HepG2 (cell line): ENCODE results near the gene INTU. TPM values are rescaled to one million over a fixed set of nuclear protein-coding genes. Genes with fewer than 3 reads are reported as not detected.

Source experiments
- HES4 ChIP-seq: sonication (generic); formaldehyde crosslinking; IDR thresholded peaks from 2 replicates; pipeline ENCODE4 v1.9.0; 2021; ENCODE audit warnings: mild to moderate bottlenecking, missing genetic modification reagents, borderline replicate concordance
- KLF9 ChIP-seq: IDR thresholded peaks from 2 replicates; pipeline ENCODE4 v1.6.1; 2016; ENCODE audit warnings: low read depth
- NFKBIZ ChIP-seq: IDR thresholded peaks from 2 replicates; pipeline ENCODE4 v1.6.1; 2018; ENCODE audit warnings: missing genetic modification reagents, missing compliant biosample characterization
- RFXAP ChIP-seq: sonication (generic); formaldehyde crosslinking; IDR thresholded peaks from 2 replicates; pipeline ENCODE4 v1.4.0; 2020; ENCODE audit warnings: missing genetic modification reagents, borderline replicate concordance
- SP140L ChIP-seq: sonication (generic); formaldehyde crosslinking; IDR thresholded peaks from 2 replicates; pipeline ENCODE4 v1.4.0; 2020; ENCODE audit warnings: missing genetic modification reagents, borderline replicate concordance
- YEATS4 ChIP-seq: sonication (generic); formaldehyde crosslinking; IDR thresholded peaks from 2 replicates; pipeline ENCODE4 v1.4.0; 2020; ENCODE audit warnings: missing genetic modification reagents, borderline replicate concordance
- ZNF737 ChIP-seq: sonication (generic); formaldehyde crosslinking; IDR thresholded peaks from 2 replicates; pipeline ENCODE4 v1.5.0; 2020; ENCODE audit warnings: missing genetic modification reagents, mild to moderate bottlenecking, borderline replicate concordance
- ZNF775 ChIP-seq: sonication (generic); formaldehyde crosslinking; IDR thresholded peaks from 2 replicates; pipeline ENCODE4 v1.4.0; 2020; ENCODE audit warnings: missing genetic modification reagents, mild to moderate bottlenecking, moderate library complexity, borderline replicate concordance
- ZNF777 ChIP-seq: sonication (generic); formaldehyde crosslinking; IDR thresholded peaks from 2 replicates; pipeline ENCODE4 v1.4.0; 2020; ENCODE audit warnings: missing genetic modification reagents
- polyA plus RNA-seq, 8 experiments: library from polyadenylated mRNA; depleted of rRNA in 3 of 8; stranded (reverse) in 7 of 8; unstranded in 1 of 8; fragments of >200 nt; fragmentation: Illumina TruSeq in 4 of 8; extraction: Trizol in 4 of 8; gene quantifications; 2 replicates each; pipeline versions ENCODE4 v1.2.1 to v1.2.3, GENCODE V29; 2011 to 2016; ENCODE audit warnings: low read depth in 4 of 8, missing spikeins in 1 of 8, mixed read lengths in 1 of 8; ENCODE audit not compliant: insufficient read depth in 1 of 8
- total RNA-seq, 5 experiments: library from RNA; depleted of rRNA; stranded (reverse); fragments of >200 nt; fragmentation: Illumina TruSeq; extraction: Trizol; gene quantifications; 2 replicates each; pipeline ENCODE4 v1.2.3, GENCODE V29; 2016; ENCODE audit warnings: low read depth in 1 of 5
- TF ChIP-seq, protein P1 (sequence below): sonication (generic); formaldehyde crosslinking; IDR thresholded peaks from 2 replicates; pipeline ENCODE4 v1.5.0; 2020; ENCODE audit warnings: missing genetic modification reagents
- TF ChIP-seq, protein P2 (sequence below), 2 experiments: sonication (generic) in 1 of 2; formaldehyde crosslinking in 1 of 2; IDR thresholded peaks; 2 replicates each; pipeline versions ENCODE4 v1.6.1 to v1.9.0; 2014 to 2022; ENCODE audit warnings: antibody characterized with exemption in 1 of 2, borderline replicate concordance in 1 of 2, inconsistent platforms in 1 of 2, low read depth in 1 of 2, missing genetic modification reagents in 1 of 2
- TF ChIP-seq, protein P3 (sequence below): sonication (generic); formaldehyde crosslinking; IDR thresholded peaks from 2 replicates; pipeline ENCODE4 v1.5.1; 2020; ENCODE audit warnings: mild to moderate bottlenecking, missing genetic modification reagents, moderate library complexity

The INTU gene
- total and polyA plus RNA-seq, 2 of the 13 experiments (the other 11 are each of a cell fraction or from before 2014, with no cell fraction given), result 5.3 to 6.2 TPM

DNA sequence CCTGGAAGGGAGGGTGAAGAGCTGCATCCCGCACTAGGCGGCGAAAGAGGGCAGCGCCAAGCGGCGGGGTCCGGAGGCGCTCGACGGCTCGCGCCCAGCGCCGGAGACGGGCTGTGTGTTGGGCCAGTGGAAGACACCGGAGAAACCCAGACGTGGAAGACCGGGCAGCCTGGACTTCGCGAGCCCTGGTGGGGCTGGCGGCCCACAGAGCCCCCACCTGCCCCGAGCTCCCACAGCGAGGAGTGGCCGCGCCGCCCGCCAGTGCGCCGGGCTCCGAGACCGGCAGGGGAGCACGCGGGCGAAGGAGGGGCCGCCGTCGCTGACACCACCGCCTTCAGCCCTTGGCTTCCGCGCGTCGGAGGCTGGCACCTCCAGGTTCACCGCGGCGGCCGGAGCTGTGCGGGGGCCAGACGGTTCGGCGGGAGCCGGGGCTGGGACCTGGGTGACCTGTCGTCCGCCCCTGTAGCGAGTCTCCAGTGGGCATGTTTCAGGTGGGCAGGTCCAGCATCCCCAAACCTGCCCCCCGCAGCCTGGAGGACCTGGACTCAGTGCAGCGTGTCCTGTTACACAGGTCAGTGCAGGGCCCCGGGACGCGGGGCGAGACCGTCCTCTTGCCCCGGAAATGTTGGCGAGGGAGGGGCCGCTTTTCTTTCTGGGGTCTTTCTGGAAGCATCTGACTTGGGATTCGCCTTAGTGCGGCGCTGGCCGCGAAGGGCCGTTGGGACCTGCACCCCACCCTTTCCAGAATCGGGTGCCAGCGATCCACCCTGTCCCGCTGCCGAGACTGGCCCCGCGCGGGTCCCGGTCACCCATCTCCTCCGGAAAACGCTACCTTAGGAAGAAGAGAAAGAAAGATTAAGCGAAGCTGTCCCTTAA lies 9.6 kb upstream of the INTU start (continued):
- TF ChIP-seq YEATS4 (CRISPR knock-in tag) (0 out of 2 replicates have a peak, but pooled peaks have one; percentile 41), SP140L (CRISPR knock-in tag) (no peak), NFKBIZ (no peak), ZNF775 (no peak), RFXAP (no peak), ZNF777 (CRISPR knock-in tag) (peak; percentile 100), ZNF737 (CRISPR knock-in tag) (no peak), KLF9 (CRISPR knock-in tag) (no peak), HES4 (CRISPR knock-in tag) (no peak; the same call in none of the 2 replicates)
- TF ChIP-seq, protein P1, sequence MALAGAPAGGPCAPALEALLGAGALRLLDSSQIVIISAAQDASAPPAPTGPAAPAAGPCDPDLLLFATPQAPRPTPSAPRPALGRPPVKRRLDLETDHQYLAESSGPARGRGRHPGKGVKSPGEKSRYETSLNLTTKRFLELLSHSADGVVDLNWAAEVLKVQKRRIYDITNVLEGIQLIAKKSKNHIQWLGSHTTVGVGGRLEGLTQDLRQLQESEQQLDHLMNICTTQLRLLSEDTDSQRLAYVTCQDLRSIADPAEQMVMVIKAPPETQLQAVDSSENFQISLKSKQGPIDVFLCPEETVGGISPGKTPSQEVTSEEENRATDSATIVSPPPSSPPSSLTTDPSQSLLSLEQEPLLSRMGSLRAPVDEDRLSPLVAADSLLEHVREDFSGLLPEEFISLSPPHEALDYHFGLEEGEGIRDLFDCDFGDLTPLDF (CRISPR knock-in tag), result no peak
- TF ChIP-seq, protein P2, sequence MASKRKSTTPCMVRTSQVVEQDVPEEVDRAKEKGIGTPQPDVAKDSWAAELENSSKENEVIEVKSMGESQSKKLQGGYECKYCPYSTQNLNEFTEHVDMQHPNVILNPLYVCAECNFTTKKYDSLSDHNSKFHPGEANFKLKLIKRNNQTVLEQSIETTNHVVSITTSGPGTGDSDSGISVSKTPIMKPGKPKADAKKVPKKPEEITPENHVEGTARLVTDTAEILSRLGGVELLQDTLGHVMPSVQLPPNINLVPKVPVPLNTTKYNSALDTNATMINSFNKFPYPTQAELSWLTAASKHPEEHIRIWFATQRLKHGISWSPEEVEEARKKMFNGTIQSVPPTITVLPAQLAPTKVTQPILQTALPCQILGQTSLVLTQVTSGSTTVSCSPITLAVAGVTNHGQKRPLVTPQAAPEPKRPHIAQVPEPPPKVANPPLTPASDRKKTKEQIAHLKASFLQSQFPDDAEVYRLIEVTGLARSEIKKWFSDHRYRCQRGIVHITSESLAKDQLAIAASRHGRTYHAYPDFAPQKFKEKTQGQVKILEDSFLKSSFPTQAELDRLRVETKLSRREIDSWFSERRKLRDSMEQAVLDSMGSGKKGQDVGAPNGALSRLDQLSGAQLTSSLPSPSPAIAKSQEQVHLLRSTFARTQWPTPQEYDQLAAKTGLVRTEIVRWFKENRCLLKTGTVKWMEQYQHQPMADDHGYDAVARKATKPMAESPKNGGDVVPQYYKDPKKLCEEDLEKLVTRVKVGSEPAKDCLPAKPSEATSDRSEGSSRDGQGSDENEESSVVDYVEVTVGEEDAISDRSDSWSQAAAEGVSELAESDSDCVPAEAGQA (IDR thresholded peaks at IDR 0.05; ENCODE audit: low read depth), result no peak
- TF ChIP-seq, protein P2 (CRISPR knock-in tag; IDR thresholded peaks at IDR 0.05; ENCODE audit: borderline replicate concordance), result no peak
- TF ChIP-seq, protein P3, sequence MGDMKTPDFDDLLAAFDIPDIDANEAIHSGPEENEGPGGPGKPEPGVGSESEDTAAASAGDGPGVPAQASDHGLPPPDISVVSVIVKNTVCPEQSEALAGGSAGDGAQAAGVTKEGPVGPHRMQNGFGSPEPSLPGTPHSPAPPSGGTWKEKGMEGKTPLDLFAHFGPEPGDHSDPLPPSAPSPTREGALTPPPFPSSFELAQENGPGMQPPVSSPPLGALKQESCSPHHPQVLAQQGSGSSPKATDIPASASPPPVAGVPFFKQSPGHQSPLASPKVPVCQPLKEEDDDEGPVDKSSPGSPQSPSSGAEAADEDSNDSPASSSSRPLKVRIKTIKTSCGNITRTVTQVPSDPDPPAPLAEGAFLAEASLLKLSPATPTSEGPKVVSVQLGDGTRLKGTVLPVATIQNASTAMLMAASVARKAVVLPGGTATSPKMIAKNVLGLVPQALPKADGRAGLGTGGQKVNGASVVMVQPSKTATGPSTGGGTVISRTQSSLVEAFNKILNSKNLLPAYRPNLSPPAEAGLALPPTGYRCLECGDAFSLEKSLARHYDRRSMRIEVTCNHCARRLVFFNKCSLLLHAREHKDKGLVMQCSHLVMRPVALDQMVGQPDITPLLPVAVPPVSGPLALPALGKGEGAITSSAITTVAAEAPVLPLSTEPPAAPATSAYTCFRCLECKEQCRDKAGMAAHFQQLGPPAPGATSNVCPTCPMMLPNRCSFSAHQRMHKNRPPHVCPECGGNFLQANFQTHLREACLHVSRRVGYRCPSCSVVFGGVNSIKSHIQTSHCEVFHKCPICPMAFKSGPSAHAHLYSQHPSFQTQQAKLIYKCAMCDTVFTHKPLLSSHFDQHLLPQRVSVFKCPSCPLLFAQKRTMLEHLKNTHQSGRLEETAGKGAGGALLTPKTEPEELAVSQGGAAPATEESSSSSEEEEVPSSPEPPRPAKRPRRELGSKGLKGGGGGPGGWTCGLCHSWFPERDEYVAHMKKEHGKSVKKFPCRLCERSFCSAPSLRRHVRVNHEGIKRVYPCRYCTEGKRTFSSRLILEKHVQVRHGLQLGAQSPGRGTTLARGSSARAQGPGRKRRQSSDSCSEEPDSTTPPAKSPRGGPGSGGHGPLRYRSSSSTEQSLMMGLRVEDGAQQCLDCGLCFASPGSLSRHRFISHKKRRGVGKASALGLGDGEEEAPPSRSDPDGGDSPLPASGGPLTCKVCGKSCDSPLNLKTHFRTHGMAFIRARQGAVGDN (CRISPR knock-in tag), result peak; percentile 86
